Measurements from ENCODE around the gene SLC6A12.

GRCh38 chr12:174596-174995 is 39.4 kb downstream of the SLC6A12 start:
- TF ChIP-seq CTCF (optimal IDR thresholded peaks at IDR 0.05 in 1 of 3, IDR thresholded peaks at IDR 0.05 in 1 of 3, conservative IDR thresholded peaks at IDR 0.05 in 1 of 3; ENCODE audit: extremely low read depth in 1 of 3, insufficient read depth in 2 of 3, low read length in 3 of 3) = no peak
- no peak for TF ChIP-seq EZH2 (IDR thresholded peaks at IDR 0.05; ENCODE audit: low read length)
